HG02943 (cell line): ENCODE data around the gene EGLN2.
"Not testable (repeated sequence)": the region's sequence is repeated elsewhere in the genome, so short reads cannot be mapped to it uniquely, and the experiment has no call there.

ENCODE experiments used
- ATAC-seq: cut with Tn5 transposase; IDR thresholded peaks from one replicate; pipeline ENCODE4 v1.9.1; 2021; ENCODE audit warnings: mild to moderate bottlenecking, low read depth, moderate library complexity; ENCODE audit not compliant: unreplicated experiment

Gene EGLN2

DNA sequence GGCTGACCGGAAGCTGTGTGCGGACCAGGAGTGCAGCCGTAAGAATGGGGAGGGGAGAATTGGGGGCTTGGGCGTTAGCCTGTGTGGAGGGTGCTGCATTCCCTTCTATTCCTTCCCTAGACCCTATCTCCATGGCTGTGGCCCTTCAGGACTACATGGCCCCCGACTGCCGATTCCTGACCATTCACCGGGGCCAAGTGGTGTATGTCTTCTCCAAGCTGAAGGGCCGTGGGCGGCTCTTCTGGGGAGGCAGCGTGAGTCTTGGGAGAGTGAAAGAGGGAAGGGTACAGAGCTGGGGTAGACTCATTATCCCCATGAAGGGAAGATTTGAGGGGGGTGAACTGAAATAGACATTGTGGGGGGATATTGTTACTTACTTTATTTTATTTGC is 23.4 kb upstream of the EGLN2 start:
- ATAC-seq, result no peak

DNA sequence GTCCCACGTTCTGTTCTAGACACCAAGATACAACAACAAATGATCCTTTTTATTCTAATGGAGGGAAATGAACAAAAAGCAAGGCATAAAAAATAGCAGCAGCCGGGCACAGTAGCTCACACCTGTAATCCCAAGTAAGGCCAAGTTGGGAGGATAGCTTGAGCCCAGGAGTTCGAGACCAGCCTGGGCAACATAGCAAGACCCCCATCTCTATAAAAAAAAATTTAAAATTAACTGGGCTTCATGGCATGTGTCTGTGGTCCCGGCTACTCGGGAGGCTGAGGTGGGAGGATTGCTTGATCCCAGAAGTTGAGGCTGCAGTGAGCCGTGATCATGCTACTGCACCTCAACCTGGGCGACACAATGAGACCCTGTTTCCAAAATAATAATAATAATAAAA is 22.6 kb upstream of the EGLN2 start:
- ATAC-seq, result no peak

DNA sequence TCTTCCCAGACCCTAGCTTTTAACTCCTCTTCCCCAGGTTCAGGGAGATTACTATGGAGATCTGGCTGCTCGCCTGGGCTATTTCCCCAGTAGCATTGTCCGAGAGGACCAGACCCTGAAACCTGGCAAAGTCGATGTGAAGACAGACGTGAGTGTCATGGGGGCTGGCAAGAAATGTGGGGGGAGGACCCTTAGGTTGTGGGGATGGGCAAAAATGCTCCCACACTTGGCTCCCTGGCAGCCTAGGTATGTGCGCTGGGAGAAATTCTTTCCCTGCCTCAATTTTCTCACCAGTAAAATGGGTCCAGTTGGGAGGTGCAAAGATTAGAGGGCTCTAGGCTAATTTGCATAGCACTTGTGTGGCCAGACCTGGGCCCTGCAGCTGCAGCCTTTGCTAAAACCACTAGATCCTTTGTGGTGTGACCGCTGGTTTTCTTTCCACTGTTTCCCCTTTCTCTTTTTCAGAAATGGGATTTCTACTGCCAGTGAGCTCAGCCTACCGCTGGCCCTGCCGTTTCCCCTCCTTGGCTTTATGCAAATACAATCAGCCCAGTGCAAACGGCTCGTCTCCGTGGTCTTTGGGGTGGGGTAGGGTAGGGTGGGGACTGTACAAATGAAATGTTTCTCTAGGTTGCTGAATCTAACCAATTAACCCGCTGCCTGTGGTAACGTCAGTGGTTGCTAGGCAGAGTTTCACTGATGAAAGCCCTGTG is 21.9 kb upstream of the EGLN2 start:
- peak; percentile 64 for ATAC-seq

DNA sequence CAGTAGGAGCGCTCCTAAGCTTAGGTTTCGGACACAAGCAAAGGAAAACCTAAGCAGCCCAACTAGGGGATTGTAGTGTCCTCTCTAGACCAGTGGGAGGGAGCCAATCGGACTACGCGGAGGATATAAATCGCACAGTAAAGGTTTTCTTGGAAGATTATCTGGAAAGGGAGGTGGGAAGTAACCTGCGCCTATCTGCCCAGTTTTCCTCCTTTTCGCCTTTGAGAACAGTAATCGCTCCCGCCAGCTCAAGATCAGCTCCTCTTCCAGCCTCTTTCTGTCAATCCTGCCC is 21.4 kb upstream of the EGLN2 start:
- no peak for ATAC-seq

DNA sequence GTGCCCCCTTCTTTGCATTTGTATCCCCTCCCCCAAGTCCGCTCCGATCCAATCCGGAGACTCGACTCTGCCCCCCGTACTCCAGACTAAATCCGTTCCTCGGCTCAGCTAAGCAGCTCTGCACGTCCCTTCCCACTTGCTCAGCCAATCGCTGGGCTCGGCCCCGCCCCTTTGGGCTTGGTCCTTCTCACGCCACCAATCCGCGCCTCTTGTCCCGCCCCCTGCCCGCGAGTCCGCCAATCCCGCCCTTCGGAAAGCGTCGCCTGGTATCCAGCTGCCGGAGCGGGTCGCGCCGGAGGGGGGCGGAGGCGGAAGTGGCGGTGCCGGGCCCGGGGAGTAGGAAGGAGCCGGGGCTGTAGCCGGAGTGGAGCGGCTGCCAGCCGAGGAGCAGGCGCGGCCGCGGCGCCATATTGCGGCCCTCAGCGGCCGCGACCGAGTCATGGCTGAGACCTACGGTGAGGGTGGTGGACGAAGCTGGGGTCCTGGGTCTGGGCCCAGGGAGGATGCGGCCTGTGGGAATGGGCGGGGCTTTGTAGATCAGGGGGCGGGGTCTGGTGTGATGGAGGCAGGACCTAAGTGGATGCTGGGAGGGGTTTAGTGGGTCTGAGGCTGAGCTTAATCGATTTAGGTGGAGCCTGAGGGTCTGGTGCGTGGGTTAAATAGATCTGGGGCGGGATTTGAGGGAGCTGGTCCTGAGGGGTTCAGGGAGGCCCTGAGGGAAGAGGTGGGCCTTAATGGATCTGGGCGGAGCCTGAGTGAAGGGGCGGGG is 20.9 kb upstream of the EGLN2 start, which contains the start of gene RAB4B:
RAB4B (plus strand) TSS at position 311 of the 769 bp plus-strand sequence; CDS start at position 440, 129 bp downstream.
- ATAC-seq, result peak; percentile 63

DNA sequence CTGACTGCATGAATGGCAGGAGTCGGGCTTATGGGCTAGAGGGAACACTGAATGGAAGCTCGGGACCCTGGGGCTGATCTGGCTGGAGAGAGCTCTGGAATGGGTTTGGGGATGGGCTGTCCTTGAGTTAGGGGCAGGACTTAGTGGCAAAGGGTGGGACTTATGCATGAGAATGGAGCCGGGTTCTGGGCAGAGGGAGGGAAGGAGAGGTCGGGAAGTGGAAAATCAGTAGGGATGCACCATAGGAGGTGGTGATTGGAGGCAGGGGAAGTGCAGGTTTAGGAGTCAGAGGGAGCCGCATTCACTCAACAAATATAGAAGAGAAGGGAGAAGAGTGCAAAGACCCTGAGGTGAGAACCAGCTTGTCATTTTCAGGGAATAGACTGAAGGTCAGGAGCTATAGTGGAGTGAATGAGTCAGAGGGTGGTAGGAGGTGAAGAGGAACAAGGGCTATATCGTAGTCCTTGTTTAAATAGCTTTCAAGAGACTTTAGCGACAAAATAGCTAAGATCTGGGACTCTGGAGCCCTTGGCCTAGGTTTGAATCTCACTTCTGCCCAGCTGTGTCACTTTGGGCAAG is 20.2 kb upstream of the EGLN2 start:
- ATAC-seq, result no peak

DNA sequence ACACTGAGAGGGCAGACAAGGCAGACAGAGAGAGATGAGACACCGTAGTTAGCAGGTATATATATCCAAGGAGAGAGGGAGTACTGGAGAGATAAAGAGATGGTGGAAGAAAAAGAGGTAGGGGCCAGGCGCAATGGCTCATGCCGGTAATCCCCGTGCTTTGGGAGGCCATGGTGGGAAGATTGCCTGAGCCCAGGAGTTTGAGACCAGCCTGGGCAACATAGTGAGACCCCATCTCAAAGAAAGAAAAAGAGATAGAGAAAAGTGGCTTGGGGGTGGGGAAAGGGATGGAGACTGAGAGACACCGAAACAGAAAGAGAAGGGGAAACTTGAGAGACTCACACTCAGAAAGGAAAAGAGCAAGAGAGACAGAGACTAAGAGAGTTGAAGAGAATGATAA is 18.4 kb upstream of the EGLN2 start:
- no peak for ATAC-seq

DNA sequence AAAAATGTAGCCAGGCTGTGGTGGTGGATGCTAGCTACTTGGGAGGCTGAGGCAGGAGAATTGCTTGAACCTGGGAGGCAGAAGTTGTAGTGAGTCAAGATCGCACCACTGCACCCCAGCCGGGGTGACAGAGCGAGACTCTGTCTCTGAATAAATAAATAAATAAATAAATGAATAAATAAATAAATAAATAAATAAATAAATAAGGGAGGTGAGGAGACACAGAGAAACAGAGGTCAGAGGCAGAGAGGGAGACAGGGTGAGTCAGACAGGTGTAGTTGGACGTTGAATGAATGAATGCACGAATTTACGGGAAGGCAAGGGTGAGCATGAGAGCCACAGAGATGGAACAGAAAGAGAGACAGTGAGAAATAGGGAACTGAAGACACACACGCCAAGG is 17.9 kb upstream of the EGLN2 start:
- no peak for ATAC-seq

DNA sequence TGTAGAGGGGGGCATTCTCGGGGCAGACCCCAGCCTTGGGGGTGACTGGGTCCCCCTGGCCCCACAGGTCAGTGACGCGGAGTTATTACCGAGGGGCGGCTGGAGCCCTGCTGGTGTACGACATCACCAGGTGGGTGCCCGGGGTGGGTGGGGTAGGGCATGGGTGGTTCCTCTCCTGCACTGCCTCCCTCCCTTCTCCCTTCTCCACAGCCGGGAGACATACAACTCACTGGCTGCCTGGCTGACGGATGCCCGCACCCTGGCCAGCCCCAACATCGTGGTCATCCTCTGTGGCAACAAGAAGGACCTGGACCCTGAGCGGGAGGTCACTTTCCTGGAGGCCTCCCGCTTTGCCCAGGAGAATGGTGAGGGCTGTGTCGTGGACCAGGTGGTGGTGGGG is 15.3 kb upstream of the EGLN2 start:
- ATAC-seq, result no peak

DNA sequence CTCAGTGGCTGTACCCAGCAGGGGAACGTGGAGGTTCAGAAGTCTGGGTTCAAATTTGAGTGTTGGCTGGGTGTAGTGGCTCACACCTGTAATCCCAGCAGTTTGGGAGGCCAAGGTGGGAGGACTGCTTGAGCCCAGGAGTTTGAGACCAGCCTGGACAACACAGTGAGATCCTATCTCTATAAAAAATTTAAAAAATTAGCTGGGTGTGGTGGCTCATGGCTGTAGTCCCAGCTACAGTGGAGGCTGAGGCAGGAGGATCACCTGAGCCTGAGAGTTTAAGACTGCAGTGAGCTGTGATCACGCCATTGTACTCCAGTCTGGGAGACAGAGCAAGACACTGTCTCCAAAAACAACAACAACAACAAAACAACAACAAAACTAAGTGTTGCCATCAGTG is 14.8 kb upstream of the EGLN2 start:
- not testable (repeated sequence) for ATAC-seq

DNA sequence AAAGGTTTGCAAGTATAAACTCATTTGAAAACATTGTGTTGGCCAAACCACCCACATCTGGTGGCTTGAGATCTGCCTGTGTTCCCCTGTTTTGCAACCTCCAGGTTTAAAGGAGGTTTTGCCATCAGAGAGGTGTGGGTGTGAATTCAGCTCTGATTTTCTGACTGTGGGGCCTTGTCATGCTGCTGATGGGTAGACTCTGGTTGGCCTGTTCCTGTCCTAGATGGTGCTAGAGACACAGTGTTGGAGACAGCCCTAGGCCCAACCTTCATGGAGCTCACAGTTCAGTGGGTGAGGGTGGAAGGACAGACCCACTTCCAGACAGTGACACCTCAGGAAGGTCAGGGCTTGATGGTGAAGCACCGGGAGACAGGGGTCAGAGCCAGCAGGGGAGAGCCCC is 13.5 kb upstream of the EGLN2 start:
- no peak for ATAC-seq

DNA sequence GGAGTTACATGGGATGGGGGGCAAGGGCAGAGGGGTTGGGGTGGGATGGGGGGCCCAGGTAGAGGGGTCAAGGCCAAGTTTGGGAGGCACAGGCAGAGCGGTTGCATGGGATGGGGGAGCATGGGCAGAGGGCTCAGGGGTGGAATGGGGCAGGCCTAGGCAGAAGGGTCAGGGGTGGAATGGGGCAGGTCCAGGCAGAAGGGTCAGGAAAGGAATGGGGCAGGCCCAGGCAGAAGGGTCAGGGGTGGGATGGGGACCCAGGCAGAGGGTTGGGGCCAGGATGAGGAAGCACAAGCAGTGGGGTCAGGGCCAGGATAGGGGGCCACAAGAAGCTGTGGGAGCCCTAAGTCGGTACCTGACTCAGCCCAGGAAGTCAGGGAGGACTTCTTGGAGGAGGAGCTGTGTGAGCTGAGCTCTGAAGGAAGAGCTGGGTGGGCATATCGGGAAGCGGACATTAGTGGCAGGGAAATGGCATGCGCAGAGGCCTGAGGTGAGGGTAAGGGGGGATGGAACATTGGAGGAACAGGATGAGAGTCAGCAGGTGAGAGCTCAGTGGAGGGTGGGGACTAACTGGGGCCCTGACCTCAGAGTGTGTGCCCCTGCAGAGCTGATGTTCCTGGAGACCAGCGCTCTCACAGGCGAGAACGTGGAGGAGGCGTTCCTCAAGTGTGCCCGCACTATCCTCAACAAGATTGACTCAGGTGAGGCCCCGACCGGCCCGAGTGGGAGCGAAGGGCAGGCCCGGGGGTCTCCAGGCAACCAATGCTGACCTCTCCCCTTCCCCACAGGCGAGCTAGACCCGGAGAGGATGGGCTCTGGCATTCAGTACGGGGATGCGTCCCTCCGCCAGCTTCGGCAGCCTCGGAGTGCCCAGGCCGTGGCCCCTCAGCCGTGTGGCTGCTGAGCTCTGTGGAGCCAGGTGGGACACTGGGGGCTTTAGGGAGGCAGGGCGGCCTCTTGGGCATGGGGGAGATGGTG is 12.6 kb upstream of the EGLN2 start:
- ATAC-seq, result no peak

DNA sequence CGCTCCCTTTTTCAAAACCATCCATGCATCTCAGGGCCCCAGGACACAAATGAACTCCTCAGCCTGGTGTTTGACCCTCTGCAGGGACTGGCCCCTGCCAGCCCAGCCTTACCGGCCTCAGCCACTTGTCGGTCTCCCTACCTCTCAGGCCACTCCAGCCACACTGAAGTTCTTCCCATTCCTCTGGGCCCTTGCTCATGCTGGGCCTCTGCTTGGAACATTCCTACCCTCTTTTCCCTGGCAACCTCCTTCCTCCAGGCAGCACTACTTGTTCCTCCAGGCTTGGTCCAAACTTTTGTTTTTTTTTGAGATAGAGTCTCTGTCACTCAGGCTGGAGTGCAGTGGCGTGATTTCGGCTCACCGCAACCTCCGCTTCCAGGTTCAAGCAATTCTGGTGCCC is 7.6 kb upstream of the EGLN2 start:
- ATAC-seq, result no peak

DNA sequence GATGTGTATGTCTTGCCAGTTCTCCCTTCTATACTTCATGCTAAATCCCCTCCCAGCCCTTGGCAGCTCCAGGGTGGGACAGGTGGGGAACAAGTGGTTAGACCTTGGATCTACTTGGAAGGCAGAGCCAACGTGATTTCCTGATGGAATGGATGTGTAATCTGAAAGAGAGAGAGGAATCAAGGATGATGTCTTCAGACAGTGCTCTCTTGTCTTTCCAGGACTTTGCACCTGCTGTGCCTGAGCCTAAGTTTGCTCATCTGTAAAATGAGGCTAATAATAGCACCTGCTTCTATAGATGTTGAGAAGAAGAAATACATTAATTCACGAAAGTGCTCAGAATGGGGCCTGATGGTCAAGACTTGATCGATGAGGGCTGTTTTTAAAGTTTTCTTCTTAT is 7.0 kb upstream of the EGLN2 start:
- ATAC-seq, result no peak

DNA sequence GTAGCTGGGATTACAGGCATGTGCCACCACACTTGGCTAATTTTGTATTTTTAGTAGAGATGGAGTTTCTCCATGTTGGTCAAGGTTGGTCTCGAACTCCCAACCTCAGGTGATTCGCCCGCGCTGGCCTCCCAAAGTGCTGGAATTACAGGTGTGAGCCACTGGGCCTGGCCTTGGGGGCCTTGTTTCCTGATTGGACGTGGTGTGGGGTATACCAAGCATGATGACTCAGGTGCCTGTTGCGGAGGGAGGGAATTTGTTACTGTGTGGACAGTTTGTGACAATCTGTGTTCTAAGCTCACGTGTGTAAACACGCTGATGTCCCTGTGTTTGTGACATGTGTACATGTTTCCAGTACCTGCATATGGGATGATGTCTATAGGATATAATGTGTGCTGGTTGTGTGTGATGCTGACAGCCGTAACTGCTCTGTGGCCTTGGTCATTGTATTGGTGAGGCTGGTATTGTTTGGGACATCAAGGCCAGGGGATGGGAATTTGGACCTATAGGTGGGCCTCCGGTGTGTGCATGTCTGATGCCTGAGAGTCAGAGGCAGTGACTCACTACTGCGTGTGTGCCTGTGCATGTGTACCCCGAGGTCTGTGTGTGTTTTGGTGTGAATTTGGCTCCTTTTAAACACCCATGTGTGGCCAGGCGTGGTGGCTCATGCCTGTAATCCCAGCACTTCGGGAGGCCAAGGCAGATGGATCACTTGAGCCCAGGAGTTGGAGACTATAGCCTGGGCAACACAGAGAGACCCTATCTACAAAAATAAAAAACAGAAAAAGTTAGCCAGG is 1.6 kb upstream of the EGLN2 start:
- no peak for ATAC-seq

DNA sequence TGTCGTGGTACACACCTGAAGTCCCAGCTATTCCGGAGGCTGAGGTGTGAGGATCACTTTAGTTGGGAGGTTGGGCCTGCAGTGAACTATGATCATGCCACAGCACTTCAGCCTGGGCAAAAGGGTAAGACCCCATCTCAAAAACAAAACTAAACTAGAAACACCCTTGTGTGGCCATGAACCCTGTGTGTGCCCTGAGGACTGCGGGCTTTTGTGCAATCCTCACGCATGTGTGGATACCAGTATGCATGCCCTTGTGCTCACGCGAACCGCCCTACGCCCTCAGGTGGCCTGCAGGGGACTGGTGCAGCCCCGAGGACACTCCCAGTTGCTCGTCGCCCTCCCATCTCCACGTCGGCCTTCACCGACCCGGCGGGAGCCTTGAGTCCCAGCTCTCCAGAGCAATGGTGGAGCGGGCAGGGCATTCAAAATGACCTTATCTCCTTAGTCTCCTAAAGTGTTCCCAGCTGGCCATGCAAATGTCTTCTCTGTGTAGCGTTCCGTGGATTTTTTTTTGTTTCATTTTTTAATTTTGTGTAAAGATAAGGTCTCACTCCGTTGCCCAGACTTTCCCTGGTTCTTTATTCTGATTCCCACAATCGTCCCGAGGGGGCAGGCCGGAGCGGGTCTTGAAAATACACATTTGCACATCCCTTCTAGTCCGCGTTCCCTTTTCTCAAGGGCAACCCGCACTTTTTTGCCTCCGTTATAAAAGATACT is 868 bp upstream of the EGLN2 start:
- peak; percentile 41 for ATAC-seq

DNA sequence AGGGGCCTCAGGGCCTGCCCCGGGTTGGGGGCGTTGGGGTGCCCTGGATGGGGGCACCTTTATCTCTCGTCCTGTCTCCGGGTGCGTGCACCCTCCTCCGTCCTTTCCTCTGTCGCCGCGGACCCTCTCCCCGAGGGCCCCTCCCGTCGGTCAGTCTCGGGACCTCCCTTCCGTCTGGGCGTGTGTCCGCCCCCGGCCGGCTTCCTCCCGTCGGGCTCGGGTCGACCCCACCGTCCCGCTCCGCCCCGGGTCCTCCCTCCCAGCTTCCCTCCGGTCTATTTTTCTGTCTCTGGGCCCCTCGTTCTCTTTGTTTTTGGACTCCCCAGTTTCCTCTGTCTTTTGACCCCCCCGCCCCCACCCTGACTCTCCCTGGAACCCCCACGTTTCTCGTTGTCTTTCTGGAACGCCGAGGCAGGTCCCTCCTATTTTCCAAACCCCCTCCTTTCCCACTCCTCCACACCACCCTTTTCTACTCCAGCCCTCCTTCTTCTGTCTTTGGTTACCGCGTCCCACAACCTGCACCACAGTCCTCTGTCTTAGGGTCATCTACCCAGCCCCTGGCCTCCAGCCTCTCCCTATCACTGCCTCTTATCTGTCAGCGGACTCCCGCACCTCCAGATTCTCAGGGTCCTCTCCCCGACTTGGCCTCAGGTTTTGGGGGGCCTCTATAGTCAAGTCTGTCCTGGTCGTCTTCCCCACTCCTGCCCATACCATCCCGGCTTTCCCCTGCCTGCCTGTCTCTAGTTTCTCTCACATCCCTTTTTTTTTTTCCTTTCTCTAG is 757 bp downstream of the EGLN2 start:
- ATAC-seq, result peak; percentile 9

DNA sequence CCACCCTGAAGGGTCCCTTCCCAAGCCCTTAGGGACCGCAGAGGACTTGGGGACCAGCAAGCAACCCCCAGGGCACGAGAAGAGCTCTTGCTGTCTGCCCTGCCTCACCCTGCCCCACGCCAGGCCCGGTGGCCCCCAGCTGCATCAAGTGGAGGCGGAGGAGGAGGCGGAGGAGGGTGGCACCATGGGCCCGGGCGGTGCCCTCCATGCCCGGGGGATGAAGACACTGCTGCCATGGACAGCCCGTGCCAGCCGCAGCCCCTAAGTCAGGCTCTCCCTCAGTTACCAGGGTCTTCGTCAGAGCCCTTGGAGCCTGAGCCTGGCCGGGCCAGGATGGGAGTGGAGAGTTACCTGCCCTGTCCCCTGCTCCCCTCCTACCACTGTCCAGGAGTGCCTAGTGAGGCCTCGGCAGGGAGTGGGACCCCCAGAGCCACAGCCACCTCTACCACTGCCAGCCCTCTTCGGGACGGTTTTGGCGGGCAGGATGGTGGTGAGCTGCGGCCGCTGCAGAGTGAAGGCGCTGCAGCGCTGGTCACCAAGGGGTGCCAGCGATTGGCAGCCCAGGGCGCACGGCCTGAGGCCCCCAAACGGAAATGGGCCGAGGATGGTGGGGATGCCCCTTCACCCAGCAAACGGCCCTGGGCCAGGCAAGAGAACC is 1.5 kb downstream of the EGLN2 start:
- ATAC-seq, result no peak
